HG03432 (cell line): ENCODE results near the gene TNPO3.

Experiments
- ATAC-seq: cut with Tn5 transposase; IDR thresholded peaks from one replicate; pipeline ENCODE4 v1.9.1; 2021; ENCODE audit warnings: mild to moderate bottlenecking, moderate library complexity; ENCODE audit not compliant: unreplicated experiment

Gene TNPO3

DNA sequence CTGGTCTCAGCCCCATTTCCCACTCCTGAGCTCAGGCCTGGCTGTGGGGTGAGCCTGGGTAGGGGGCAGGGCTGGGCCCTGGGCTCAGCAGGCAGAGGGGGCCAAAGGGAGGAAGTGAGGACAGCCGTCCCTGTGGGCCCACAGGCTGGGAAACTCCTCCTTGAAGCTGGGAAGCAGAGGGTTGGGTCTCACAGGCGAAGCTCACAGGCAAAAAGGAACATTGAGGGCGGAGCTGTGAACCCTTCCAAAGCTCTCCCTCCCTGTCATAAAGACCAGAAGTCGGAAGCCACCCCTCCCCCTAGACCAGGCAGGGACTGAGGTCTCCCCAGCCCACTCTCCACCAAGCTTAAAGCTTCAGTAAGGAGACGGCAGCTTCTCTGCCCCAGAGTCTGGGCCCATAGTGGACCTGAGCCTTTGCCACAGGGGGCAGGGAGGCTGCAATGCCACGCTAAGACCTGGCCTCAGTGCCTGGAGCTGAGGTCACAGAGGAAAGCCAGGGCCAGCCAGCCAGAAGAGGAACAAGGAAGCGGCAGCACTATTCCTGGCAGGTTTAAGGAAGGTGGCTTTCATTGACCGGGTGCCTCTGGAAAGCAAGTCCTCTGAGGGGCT, 143.4 kb downstream of the TNPO3 start:
- no peak for ATAC-seq

DNA sequence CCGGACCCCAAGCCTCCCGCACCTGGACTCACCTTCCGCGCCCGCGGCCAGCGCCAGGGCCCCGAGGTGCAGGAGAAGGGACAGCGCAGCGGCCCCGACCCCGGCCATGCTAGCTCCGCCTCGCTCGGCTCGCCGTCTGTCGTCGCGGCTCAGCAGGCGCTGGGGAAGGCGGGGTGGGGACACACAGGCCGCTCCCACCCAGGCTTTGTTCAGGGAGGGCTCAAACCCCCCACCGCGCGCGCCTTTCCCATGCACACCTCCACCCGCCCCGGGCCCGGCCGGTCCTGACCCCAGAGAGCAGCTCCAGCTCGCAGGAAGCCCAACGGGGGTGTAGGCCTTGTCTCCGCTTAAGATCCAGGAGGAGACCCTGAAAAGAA, 144.4 kb downstream of the TNPO3 start, which contains the start of gene KCP:
KCP (minus strand) TSS at position 141 of the 377 bp plus-strand sequence; CDS start at position 108, 33 bp downstream.
- no peak for ATAC-seq

GRCh38 chr7:128909625-128910568, 145.0 kb downstream of the TNPO3 start:
- no peak for ATAC-seq

- ATAC-seq, result no peak
These were observed 145.9 kb downstream of the TNPO3 start for GRCh38 chr7:128908750-128909624.

DNA sequence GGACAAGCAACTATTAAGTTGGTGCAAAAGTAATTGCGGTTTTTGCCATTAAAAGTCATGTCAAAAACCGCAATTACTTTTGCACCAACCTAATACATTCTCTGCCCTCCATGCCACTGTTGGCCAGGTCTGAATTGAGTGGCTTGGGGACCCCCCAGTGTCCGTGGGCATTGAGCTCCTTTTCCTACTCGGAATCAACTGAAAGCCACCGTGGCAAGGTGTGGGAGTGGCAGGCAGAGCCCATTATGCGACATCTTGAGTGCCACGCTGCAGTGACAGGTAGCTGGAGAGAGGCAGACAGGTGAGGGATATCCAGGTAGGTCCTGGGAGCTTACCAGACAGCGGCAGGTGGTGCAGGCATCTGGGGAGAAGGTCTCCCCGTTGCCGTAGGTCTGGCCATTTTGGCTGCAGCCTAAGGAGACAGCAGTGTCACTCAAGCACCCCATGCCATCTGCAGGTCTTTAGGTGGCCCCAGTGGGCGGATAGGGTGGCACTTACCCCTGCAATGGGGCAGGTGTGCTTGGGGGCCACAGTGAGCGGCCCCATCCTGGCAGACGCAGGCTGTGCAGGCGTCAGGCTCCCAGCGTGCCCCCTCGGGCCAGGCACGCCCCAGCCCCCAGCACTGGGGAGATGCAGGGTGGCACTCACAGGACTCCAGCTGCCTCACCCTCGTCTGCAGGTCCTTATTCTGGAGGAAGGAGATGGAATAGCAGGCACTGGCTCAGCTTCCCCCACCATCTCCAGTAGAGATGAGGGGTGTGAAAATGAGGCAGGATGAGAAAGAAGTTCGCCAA, 147.9 kb downstream of the TNPO3 start:
- ATAC-seq, result no peak

- no peak for ATAC-seq
These were observed 148.7 kb downstream of the TNPO3 start for GRCh38 chr7:128906001-128906765.

GRCh38 chr7:128904381-128905197, 150.3 kb downstream of the TNPO3 start:
- peak; percentile 55 for ATAC-seq
